ENCODE data around the gene KNCN.

DNA sequence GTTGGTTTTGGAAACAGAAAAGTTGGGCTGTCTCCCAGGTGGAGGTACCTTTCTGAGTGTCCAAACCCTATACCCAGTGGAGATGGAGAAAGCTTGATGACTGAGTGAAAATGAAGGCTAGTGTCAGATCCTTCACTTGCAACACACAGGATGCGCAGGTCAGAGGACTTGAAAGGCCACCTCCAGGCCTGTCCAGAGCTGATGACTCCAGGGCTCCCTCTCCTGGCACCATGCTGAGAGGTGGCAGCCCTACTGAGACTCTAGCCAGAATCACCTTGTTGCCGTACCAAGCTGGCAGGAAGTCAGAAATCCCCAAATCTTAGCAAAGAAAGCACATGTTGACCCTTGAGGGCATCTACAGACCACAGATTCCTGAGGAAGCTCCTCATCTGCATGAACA is 16.4 kb downstream of the KNCN start:
- TF ChIP-seq EZH2 (optimal IDR thresholded peaks at IDR 0.05; ENCODE audit: low read depth, low read length) (no peak), EZH2phosphoT487 (IDR thresholded peaks at IDR 0.05; ENCODE audit: low read length) (no peak)
- TF ChIP-seq, protein P1, sequence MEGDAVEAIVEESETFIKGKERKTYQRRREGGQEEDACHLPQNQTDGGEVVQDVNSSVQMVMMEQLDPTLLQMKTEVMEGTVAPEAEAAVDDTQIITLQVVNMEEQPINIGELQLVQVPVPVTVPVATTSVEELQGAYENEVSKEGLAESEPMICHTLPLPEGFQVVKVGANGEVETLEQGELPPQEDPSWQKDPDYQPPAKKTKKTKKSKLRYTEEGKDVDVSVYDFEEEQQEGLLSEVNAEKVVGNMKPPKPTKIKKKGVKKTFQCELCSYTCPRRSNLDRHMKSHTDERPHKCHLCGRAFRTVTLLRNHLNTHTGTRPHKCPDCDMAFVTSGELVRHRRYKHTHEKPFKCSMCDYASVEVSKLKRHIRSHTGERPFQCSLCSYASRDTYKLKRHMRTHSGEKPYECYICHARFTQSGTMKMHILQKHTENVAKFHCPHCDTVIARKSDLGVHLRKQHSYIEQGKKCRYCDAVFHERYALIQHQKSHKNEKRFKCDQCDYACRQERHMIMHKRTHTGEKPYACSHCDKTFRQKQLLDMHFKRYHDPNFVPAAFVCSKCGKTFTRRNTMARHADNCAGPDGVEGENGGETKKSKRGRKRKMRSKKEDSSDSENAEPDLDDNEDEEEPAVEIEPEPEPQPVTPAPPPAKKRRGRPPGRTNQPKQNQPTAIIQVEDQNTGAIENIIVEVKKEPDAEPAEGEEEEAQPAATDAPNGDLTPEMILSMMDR (IDR thresholded peaks at IDR 0.05; ENCODE audit: low read length) = peak; percentile 49
